Gastroesophageal sphincter (tissue), 4 donors: Measurements from ENCODE around the gene IKZF4. TPM values are rescaled to one million over a fixed set of nuclear protein-coding genes. Genes with fewer than 3 reads are reported as not detected.

ENCODE experiments used
- ATAC-seq: fragments of 150-250 bp; one replicate; pipeline ENCODE4 v1.9.1; 2016; ENCODE audit warnings: mild to moderate bottlenecking, moderate library complexity
- H3K27ac ChIP-seq, 4 donors: fragments of 200-600 bp; sonication (generic) in 3 of 4; 1 replicate in 3 of 4; 2 replicates in 1 of 4; pipeline ENCODE4 v1.5.1; 2016 to 2019
- H3K27me3 ChIP-seq: fragments of 200-600 bp; sonication (generic); one replicate; pipeline ENCODE4 v1.5.1; 2019
- H3K36me3 ChIP-seq, 2 donors: fragments of 200-600 bp; sonication (generic); one replicate each; pipeline ENCODE4 v1.5.1; 2019; ENCODE audit warnings: control low read depth in 1 of 2
- H3K4me1 ChIP-seq, 3 donors: fragments of 200-600 bp; sonication (generic); 1 replicate in 2 of 3; 2 replicates in 1 of 3; pipeline ENCODE4 v1.5.1; 2016 to 2019; ENCODE audit warnings: control low read depth in 2 of 3
- H3K4me3 ChIP-seq, 2 donors: fragments of 200-600 bp; sonication (generic); one replicate each; pipeline ENCODE4 v1.5.1; 2019; ENCODE audit warnings: mild to moderate bottlenecking in 1 of 2, moderate library complexity in 1 of 2
- H3K9me3 ChIP-seq, 3 donors: fragments of 200-600 bp; sonication (generic); one replicate each; pipeline ENCODE4 v1.5.1; 2017 to 2019; ENCODE audit warnings: control low read depth in 2 of 3
- EP300 ChIP-seq: sonication (generic); formaldehyde crosslinking; IDR thresholded peaks from one replicate; pipeline ENCODE4 v1.6.1; 2017; ENCODE audit warnings: antibody characterized with exemption, mild to moderate bottlenecking
- POLR2A ChIP-seq, 2 donors: fragments of 450-650 bp; IDR thresholded peaks; one replicate each; pipeline ENCODE4 v1.6.1; 2017; ENCODE audit warnings: antibody characterized with exemption in 2 of 2, mild to moderate bottlenecking in 2 of 2, moderate library complexity in 1 of 2
- POLR2AphosphoS5 ChIP-seq: sonication (generic); formaldehyde crosslinking; IDR thresholded peaks from one replicate; pipeline ENCODE4 v1.6.1; 2017; ENCODE audit warnings: antibody characterized with exemption
- WGBS, 2 donors: methylation state at CpG; one replicate each; pipeline ENCODE4 v1.1.5; 2018; ENCODE audit warnings: low coverage in 1 of 2; 5-methylcytosine and 5-hydroxymethylcytosine counted together
- total RNA-seq, 4 donors: library from RNA; depleted of rRNA; stranded (reverse); fragments of >200 nt; gene quantifications; one replicate each; pipeline ENCODE4 v1.1.0, GENCODE V29; 2016
- TF ChIP-seq, protein P1 (sequence below), 4 experiments: fragments of 200-600 bp in 2 of 4; fragments of 450-650 bp in 2 of 4; sonication (generic) in 1 of 4; IDR thresholded peaks; one replicate each; pipeline ENCODE4 v1.5.1; 2017 to 2019; ENCODE audit warnings: antibody characterized with exemption in 4 of 4, mild to moderate bottlenecking in 2 of 4, moderate library complexity in 2 of 4

Gene IKZF4
- total RNA-seq, 4 donors from 2014 or later, result 5.1 to 7.3 (median 6.5) TPM

DNA sequence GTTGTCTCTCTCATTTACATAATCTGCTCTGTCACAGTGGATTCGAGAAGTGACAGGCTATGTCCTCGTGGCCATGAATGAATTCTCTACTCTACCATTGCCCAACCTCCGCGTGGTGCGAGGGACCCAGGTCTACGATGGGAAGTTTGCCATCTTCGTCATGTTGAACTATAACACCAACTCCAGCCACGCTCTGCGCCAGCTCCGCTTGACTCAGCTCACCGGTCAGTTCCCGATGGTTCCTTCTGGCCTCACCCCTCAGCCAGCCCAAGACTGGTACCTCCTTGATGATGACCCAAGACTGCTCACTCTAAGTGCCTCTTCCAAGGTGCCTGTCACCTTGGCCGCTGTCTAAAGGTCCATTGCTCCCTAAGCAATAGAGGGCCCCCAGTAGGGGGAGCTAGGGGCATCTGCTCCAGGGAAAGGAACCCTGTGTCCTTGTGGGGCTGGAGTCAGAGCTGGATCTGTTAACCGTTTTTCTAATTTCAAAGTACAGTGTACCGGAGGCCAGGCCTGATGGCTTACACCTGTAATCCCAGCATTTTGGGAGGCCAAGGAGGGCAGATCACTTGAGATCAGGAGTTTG lies 64.2 kb downstream of the IKZF4 start:
- WGBS, 2 donors, result 69 to 81% methylated on average over 8 to 11 of the region's 15 CpGs
- peaks cover 0 to 8% (median 4%) of the 10 kb centered on the region in 3 donors for H3K4me1 ChIP-seq

GRCh38 chr12:56086096-56086495 lies 65.3 kb downstream of the IKZF4 start:
- TF ChIP-seq POLR2A (IDR thresholded peaks at IDR 0.05) (no peak), EP300 (no peak), POLR2AphosphoS5 (no peak)
- TF ChIP-seq, protein P1, sequence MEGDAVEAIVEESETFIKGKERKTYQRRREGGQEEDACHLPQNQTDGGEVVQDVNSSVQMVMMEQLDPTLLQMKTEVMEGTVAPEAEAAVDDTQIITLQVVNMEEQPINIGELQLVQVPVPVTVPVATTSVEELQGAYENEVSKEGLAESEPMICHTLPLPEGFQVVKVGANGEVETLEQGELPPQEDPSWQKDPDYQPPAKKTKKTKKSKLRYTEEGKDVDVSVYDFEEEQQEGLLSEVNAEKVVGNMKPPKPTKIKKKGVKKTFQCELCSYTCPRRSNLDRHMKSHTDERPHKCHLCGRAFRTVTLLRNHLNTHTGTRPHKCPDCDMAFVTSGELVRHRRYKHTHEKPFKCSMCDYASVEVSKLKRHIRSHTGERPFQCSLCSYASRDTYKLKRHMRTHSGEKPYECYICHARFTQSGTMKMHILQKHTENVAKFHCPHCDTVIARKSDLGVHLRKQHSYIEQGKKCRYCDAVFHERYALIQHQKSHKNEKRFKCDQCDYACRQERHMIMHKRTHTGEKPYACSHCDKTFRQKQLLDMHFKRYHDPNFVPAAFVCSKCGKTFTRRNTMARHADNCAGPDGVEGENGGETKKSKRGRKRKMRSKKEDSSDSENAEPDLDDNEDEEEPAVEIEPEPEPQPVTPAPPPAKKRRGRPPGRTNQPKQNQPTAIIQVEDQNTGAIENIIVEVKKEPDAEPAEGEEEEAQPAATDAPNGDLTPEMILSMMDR (IDR thresholded peaks at IDR 0.05), result no peak
- Histone ChIP-seq H3K9me3 (no peaks in the 10 kb centered on the region), H3K4me1 (no peaks in the 10 kb centered on the region), H3K27me3 (peaks cover 8% of the 10 kb centered on the region), H3K4me3 (no peak overlapping the region), H3K36me3 (no peaks in the 10 kb centered on the region), H3K27ac (no peak overlapping the region)
- no peak for ATAC-seq
- WGBS, 2 donors, result 55 to 76% methylated on average over 2 to 3 of the region's 3 CpGs

More for the DNA sequence above, 64.2 kb downstream of the IKZF4 start:
- TF ChIP-seq, protein P1 (IDR thresholded peaks at IDR 0.05), result no peak
- TF ChIP-seq EP300, result no peak
- TF ChIP-seq POLR2A (IDR thresholded peaks at IDR 0.05), result no peak
- TF ChIP-seq POLR2AphosphoS5, result no peak
- H3K27ac ChIP-seq, result peak overlapping the region in 1 of 4 donors; percentile 48
- peaks cover 18% of the 10 kb centered on the region for H3K27me3 ChIP-seq
- H3K36me3 ChIP-seq, result no peaks in the 10 kb centered on the region
- no peaks in the 10 kb centered on the region for H3K9me3 ChIP-seq
- H3K4me3 ChIP-seq, result no peak overlapping the region
- ATAC-seq, result no peak

GRCh38 chr12:56086608-56087007 lies 65.8 kb downstream of the IKZF4 start:
- no peak overlapping the region for H3K4me3 ChIP-seq
- no peak for ATAC-seq
- 90 to 100% methylated on average over 2 of the region's 6 CpGs for WGBS, 2 donors
- TF ChIP-seq, protein P1 (IDR thresholded peaks at IDR 0.05), result no peak
- TF ChIP-seq POLR2AphosphoS5, result no peak
- no peak for TF ChIP-seq POLR2A (IDR thresholded peaks at IDR 0.05)
- TF ChIP-seq EP300, result no peak
- no peak overlapping the region for H3K27ac ChIP-seq
- no peaks in the 10 kb centered on the region for H3K4me1 ChIP-seq
- no peaks in the 10 kb centered on the region for H3K36me3 ChIP-seq
- no peaks in the 10 kb centered on the region for H3K9me3 ChIP-seq
- peaks cover 2% of the 10 kb centered on the region for H3K27me3 ChIP-seq

DNA sequence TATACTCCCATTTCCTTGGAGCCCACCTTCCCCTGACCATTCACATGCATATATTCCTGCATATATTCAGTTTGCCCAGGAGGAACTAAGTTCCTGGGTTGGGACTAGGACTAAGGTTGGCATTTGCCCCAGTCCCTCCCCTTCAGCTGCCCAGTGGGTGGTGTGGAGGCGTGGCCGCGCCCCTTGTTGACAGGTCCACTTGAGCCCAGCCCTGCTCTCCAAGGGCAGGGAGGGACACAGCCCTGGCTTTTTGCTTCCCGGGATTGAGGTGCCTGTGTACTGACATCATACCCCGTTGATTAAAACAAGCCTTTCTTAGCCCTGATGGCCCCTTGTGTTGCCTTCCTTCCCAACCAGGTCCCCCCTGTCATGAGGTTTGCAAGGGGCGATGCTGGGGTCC lies 66.4 kb downstream of the IKZF4 start:
- Histone ChIP-seq H3K4me3 (no peak overlapping the region), H3K36me3 (no peaks in the 10 kb centered on the region), H3K9me3 (no peaks in the 10 kb centered on the region), H3K4me1 (no peaks in the 10 kb centered on the region), H3K27me3 (no peaks in the 10 kb centered on the region), H3K27ac (peak overlapping the region in 2 of 4 donors; percentile 35 to 51)
- no peak for ATAC-seq
- WGBS, 2 donors, result no CpG with 5 or more reads among the region's 6 CpGs
- no peak for TF ChIP-seq EP300
- TF ChIP-seq POLR2A (IDR thresholded peaks at IDR 0.05), result no peak
- TF ChIP-seq, protein P1 (IDR thresholded peaks at IDR 0.05), result no peak
- no peak for TF ChIP-seq POLR2AphosphoS5

Other genes with a start within 250 kb of the IKZF4 start
- 10 to 100 TPM; 50.3 to 90.5 (median 63.3) TPM for gene SARNP, start 203.3 kb upstream of the IKZF4 start, total RNA-seq
- 10 to 100 TPM in 3 of 4 donors, 1 to 10 TPM in 1; 9.2 to 13.1 (median 11.9) TPM for gene ORMDL2, start 203.0 kb upstream of the IKZF4 start, total RNA-seq
- 10 to 100 TPM; 16.8 to 38.8 (median 29.0) TPM for gene DNAJC14, start 191.5 kb upstream of the IKZF4 start, total RNA-seq
- gene MMP19, start 178.1 kb upstream of the IKZF4 start, total RNA-seq, result 10 to 100 TPM in 1 of 4 donors, 1 to 10 TPM in 3; 1.4 to 29.5 (median 7.2) TPM
- 10 to 100 TPM; 20.8 to 30.2 (median 26.8) TPM for gene PYM1, start 93.1 kb upstream of the IKZF4 start, total RNA-seq
- 10 to 100 TPM; 21.9 to 80.3 (median 37.4) TPM for gene DGKA, start 89.9 kb upstream of the IKZF4 start, total RNA-seq
- gene PMEL, start 55.0 kb upstream of the IKZF4 start, total RNA-seq, result 1 to 10 TPM in 1 of 4 donors, under 1 TPM in 2, not detected in 1; 0.20 to 4.7 (median 0.67) TPM
- gene CDK2, start 54.2 kb upstream of the IKZF4 start, total RNA-seq, result 10 to 100 TPM; 22.1 to 54.4 (median 31.2) TPM
- gene RAB5B, start 47.0 kb upstream of the IKZF4 start, total RNA-seq, result 100 to 1,000 TPM; 113 to 169 (median 142) TPM
- 10 to 100 TPM; 17.3 to 30.7 (median 24.0) TPM for gene SUOX, start 23.8 kb upstream of the IKZF4 start, total RNA-seq
- 1,000 to 10,000 TPM in 2 of 4 donors, 100 to 1,000 TPM in 2; 295 to 1,263 (median 759) TPM for gene RPS26, start 20.9 kb downstream of the IKZF4 start, total RNA-seq
- 10 to 100 TPM; 17.3 to 41.1 (median 22.3) TPM for gene ERBB3, start 59.1 kb downstream of the IKZF4 start, total RNA-seq
- gene PA2G4, start 83.5 kb downstream of the IKZF4 start, total RNA-seq, result 100 to 1,000 TPM in 3 of 4 donors, 10 to 100 TPM in 1; 99.4 to 115 (median 110) TPM
- gene RPL41, start 95.6 kb downstream of the IKZF4 start, total RNA-seq, result 1,000 to 10,000 TPM; 1,487 to 4,346 (median 2,874) TPM
- 1 to 10 TPM; 5.0 to 7.4 (median 5.8) TPM for gene ZC3H10, start 97.2 kb downstream of the IKZF4 start, total RNA-seq
- gene ESYT1, start 107.2 kb downstream of the IKZF4 start, total RNA-seq, result 100 to 1,000 TPM; 128 to 234 (median 167) TPM
- gene MYL6B, start 131.5 kb downstream of the IKZF4 start, total RNA-seq, result 10 to 100 TPM; 14.3 to 57.9 (median 28.0) TPM
- 1,000 to 10,000 TPM; 5,300 to 6,545 (median 5,874) TPM for gene MYL6, start 137.3 kb downstream of the IKZF4 start, total RNA-seq
- 100 to 1,000 TPM in 1 of 4 donors, 10 to 100 TPM in 3; 76.5 to 109 (median 85.1) TPM for gene SMARCC2, start 168.4 kb downstream of the IKZF4 start, total RNA-seq
- 100 to 1,000 TPM in 2 of 4 donors, 10 to 100 TPM in 2; 63.7 to 119 (median 102) TPM for gene RNF41, start 200.9 kb downstream of the IKZF4 start, total RNA-seq
- 10 to 100 TPM; 23.7 to 34.7 (median 28.8) TPM for gene NABP2, start 203.3 kb downstream of the IKZF4 start, total RNA-seq
- gene SLC39A5, start 209.0 kb downstream of the IKZF4 start, total RNA-seq, result 1 to 10 TPM in 1 of 4 donors, not detected in 3; 1.7 TPM
- gene ANKRD52, start 237.3 kb downstream of the IKZF4 start, total RNA-seq, result 10 to 100 TPM; 12.9 to 37.8 (median 15.6) TPM
- gene COQ10A, start 245.9 kb downstream of the IKZF4 start, total RNA-seq, result 10 to 100 TPM in 3 of 4 donors, 1 to 10 TPM in 1; 9.3 to 18.4 (median 12.5) TPM